ENCODE results near the gene TUBGCP2.
A peak's percentile ranks its signal among the peaks of the same experiment; 100 is the strongest.

TUBGCP2 gene

GRCh38 chr10:133309100-133309719 lies 538 bp upstream of the TUBGCP2 start:
- peak; percentile 87 to 93 for DNase-seq (ENCODE audit: low read depth in 1 of 2, low spot score in 1 of 2)

- DNase-seq (ENCODE audit: low read depth in 1 of 2, low spot score in 1 of 2): peak; percentile 72 to 79
Observed at GRCh38 chr10:133307776-133308420, 774 bp downstream of the TUBGCP2 start.

- DNase-seq (ENCODE audit: low read depth in 1 of 2, low spot score in 1 of 2): no peak
Observed at GRCh38 chr10:133306941-133307379, 1.7 kb downstream of the TUBGCP2 start.

- no peak for DNase-seq (ENCODE audit: low read depth in 1 of 2, low spot score in 1 of 2)
Observed at GRCh38 chr10:133306097-133306476, 2.6 kb downstream of the TUBGCP2 start.

GRCh38 chr10:133303206-133303605 lies 5.5 kb downstream of the TUBGCP2 start:
- no peak for DNase-seq (ENCODE audit: low read depth in 1 of 2, low spot score in 1 of 2)

- no peak for DNase-seq (ENCODE audit: low read depth in 1 of 2, low spot score in 1 of 2)
Observed at GRCh38 chr10:133302230-133302629, 6.4 kb downstream of the TUBGCP2 start.

GRCh38 chr10:133299738-133300137 lies 8.9 kb downstream of the TUBGCP2 start:
- DNase-seq (ENCODE audit: low read depth in 1 of 2, low spot score in 1 of 2): no peak

GRCh38 chr10:133299224-133299623 lies 9.4 kb downstream of the TUBGCP2 start:
- DNase-seq (ENCODE audit: low read depth in 1 of 2, low spot score in 1 of 2): no peak

- DNase-seq (ENCODE audit: low read depth in 1 of 2, low spot score in 1 of 2): no peak
Observed at GRCh38 chr10:133298466-133298865, 10.2 kb downstream of the TUBGCP2 start.

GRCh38 chr10:133297504-133297903 lies 11.2 kb downstream of the TUBGCP2 start:
- DNase-seq (ENCODE audit: low read depth in 1 of 2, low spot score in 1 of 2): no peak

- DNase-seq (ENCODE audit: low read depth in 1 of 2, low spot score in 1 of 2): no peak
Observed at GRCh38 chr10:133295426-133296320, 13.0 kb downstream of the TUBGCP2 start.

GRCh38 chr10:133294189-133294588 lies 14.5 kb downstream of the TUBGCP2 start:
- no peak for DNase-seq (ENCODE audit: low read depth in 1 of 2, low spot score in 1 of 2)

GRCh38 chr10:133293810-133294119 lies 14.9 kb downstream of the TUBGCP2 start:
- no peak for DNase-seq (ENCODE audit: low read depth in 1 of 2, low spot score in 1 of 2)

- no peak for DNase-seq (ENCODE audit: low read depth in 1 of 2, low spot score in 1 of 2)
Observed at GRCh38 chr10:133292919-133293809, 15.5 kb downstream of the TUBGCP2 start.

- no peak for DNase-seq (ENCODE audit: low read depth in 1 of 2, low spot score in 1 of 2)
Observed at GRCh38 chr10:133289761-133290160, 18.9 kb downstream of the TUBGCP2 start.

GRCh38 chr10:133287832-133288500 lies 20.7 kb downstream of the TUBGCP2 start:
- no peak for DNase-seq (ENCODE audit: low read depth in 1 of 2, low spot score in 1 of 2)

GRCh38 chr10:133286366-133286765 lies 22.3 kb downstream of the TUBGCP2 start:
- no peak for DNase-seq (ENCODE audit: low read depth in 1 of 2, low spot score in 1 of 2)

GRCh38 chr10:133285217-133285616 lies 23.5 kb downstream of the TUBGCP2 start:
- no peak for DNase-seq (ENCODE audit: low read depth in 1 of 2, low spot score in 1 of 2)

- DNase-seq (ENCODE audit: low read depth in 1 of 2, low spot score in 1 of 2): no peak
Observed at GRCh38 chr10:133283931-133284330, 24.7 kb downstream of the TUBGCP2 start.

- DNase-seq (ENCODE audit: low read depth in 1 of 2, low spot score in 1 of 2): no peak
Observed at GRCh38 chr10:133282846-133283390, 25.8 kb downstream of the TUBGCP2 start.

Data from activated T-helper 1 cell treated with anti-CD3 and anti-CD28 coated beads, Interleukin-2, amount 50 U/mL, for 16 hours (primary cell).